ENCODE measurements around the gene HAUS7. TPM values are rescaled to one million over a fixed set of nuclear protein-coding genes. Genes with fewer than 3 reads are reported as not detected.

Gene HAUS7
- total RNA-seq, 4 donors from 2014 or later = 20.7 to 46.8 (median 27.7) TPM

GRCh38 chrX:153411988-153412574, 58.3 kb downstream of the HAUS7 start:
- 61 to 62% methylated on average over 3 to 12 of the region's 17 CpGs for WGBS, 2 donors

DNA sequence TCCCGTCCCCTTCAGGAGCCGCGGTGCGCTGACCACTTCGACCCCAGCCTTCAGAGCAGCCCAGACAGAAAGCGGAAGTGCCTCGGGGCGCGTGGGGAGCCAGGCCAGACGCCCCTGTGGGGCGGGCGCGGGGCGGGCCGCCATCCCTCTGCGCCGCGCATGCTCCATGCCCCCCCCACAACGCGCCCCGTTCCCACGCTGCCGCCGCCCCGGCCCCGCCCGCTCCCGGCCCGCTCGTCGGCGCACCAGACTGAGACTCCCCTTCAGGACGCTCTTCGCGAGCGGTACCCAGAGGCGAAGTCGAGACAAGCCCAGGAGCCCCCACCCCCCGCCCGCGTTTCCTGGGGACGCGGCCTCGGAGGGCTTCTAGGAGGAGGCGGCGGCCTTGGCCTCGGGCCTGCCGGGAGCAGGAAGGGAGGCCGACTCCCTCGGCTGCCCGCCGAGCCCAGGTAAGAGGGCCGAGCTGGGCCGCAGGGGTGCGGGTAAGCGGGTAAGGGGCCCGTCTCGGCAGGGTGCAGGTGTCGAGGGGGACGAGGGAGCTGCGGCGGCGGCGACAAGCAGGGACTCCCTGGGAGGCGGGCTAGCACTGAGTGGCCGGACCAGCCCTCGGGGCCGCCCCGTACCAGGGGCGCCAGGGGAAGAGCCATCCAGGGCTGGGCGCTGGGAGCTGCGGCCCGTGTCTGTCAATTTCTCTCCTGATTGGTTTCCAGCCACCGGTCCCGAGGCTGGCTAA, 59.0 kb downstream of the HAUS7 start, which contains the start of gene ZFP92:
TSS of gene ZFP92 (plus strand) at position 218 of the 733 bp plus-strand sequence. CDS start 6,851 bp downstream, outside the sequence.
- DNase-seq = peak; percentile 11 to 22
- intact Hi-C loops (cut with DNase I) = no loop called here
- Histone ChIP-seq H3K9me3 (no peaks in the 10 kb centered on the region), H3K27me3 (no peaks in the 10 kb centered on the region), H3K4me1 (peaks cover 0 to 10% of the 10 kb centered on the region in 2 donors), H3K27ac (no peak within 1 kb of the TSS), H3K4me3 (replicated peaks in 1 of 3) (peak within 1 kb of the TSS in 1 of 3 donors; percentile 40), H3K36me3 (no peaks in the 10 kb centered on the region)
- WGBS, 2 donors = no CpG with 5 or more reads among the region's 75 CpGs
- no peak for TF ChIP-seq POLR2A (IDR thresholded peaks at IDR 0.05)

More at GRCh38 chrX:153411988-153412574, 58.3 kb downstream of the HAUS7 start:
- Histone ChIP-seq H3K36me3 (no peaks in the 10 kb centered on the region), H3K27ac (no peak overlapping the region), H3K9me3 (no peaks in the 10 kb centered on the region), H3K4me1 (peaks cover 0 to 10% of the 10 kb centered on the region in 2 donors), H3K27me3 (no peaks in the 10 kb centered on the region), H3K4me3 (replicated peaks in 1 of 3) (peak overlapping the region in 1 of 3 donors; percentile 40)
- intact Hi-C loops (cut with DNase I) = no loop called here
- DNase-seq = no peak
- TF ChIP-seq, protein P1, sequence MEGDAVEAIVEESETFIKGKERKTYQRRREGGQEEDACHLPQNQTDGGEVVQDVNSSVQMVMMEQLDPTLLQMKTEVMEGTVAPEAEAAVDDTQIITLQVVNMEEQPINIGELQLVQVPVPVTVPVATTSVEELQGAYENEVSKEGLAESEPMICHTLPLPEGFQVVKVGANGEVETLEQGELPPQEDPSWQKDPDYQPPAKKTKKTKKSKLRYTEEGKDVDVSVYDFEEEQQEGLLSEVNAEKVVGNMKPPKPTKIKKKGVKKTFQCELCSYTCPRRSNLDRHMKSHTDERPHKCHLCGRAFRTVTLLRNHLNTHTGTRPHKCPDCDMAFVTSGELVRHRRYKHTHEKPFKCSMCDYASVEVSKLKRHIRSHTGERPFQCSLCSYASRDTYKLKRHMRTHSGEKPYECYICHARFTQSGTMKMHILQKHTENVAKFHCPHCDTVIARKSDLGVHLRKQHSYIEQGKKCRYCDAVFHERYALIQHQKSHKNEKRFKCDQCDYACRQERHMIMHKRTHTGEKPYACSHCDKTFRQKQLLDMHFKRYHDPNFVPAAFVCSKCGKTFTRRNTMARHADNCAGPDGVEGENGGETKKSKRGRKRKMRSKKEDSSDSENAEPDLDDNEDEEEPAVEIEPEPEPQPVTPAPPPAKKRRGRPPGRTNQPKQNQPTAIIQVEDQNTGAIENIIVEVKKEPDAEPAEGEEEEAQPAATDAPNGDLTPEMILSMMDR (IDR thresholded peaks at IDR 0.05) = no peak
- no peak for TF ChIP-seq POLR2A (IDR thresholded peaks at IDR 0.05)

DNA sequence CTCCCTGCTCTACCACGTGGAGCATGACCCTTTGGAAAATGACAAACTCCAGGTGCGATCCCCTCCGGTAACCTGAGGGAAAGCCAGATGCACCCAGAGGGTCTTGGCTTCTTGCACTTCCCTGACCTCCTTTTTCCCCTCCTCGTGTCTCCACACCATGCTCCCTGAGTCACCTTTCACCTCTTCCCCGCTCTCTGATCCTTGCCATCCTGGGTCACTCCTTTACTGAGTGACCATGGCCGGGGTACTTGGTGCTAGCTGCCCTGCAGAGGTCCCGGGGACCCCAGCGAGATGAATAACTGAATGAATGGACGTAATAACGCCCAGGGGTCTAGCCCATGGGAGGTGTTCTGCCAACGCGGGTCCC, 59.5 kb downstream of the HAUS7 start:
- Histone ChIP-seq H3K4me1 (peaks cover 0 to 10% of the 10 kb centered on the region in 2 donors), H3K36me3 (no peaks in the 10 kb centered on the region), H3K4me3 (replicated peaks in 1 of 3) (peak overlapping the region in 1 of 3 donors; percentile 40), H3K27ac (no peak overlapping the region), H3K27me3 (no peaks in the 10 kb centered on the region), H3K9me3 (no peaks in the 10 kb centered on the region)
- no peak for TF ChIP-seq POLR2A (IDR thresholded peaks at IDR 0.05)
- TF ChIP-seq, protein P1 (IDR thresholded peaks at IDR 0.05) = no peak
- intact Hi-C loops (cut with DNase I) = no loop called here
- 68 to 77% methylated on average over 7 to 8 of the region's 12 CpGs for WGBS, 2 donors
- no peak for DNase-seq

DNA sequence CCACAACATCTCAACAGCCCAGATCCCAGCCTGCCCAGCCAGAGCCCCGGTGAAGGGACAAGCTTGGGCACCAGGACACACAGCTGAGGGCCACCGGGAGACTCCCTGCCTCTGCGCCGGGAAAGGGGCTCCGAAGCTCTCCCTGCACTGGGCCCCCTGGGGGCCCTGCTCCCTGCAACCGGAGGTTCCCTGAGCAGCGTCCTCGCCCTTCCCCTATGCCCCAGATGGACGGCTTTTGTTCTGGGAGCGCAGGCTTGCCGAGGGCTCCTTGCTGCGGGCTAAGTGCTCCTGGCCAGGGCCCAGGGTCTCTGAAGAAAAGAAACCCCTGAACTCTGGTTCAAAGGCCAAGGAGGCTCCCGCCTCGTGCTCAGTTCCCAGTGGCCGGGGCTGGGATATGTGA, 60.0 kb downstream of the HAUS7 start:
- TF ChIP-seq POLR2A (IDR thresholded peaks at IDR 0.05) = no peak
- TF ChIP-seq, protein P1 (IDR thresholded peaks at IDR 0.05) = no peak
- H3K4me1 ChIP-seq = peaks cover 0 to 10% of the 10 kb centered on the region in 2 donors
- no peak for DNase-seq
- H3K27me3 ChIP-seq = no peaks in the 10 kb centered on the region
- H3K36me3 ChIP-seq = no peaks in the 10 kb centered on the region
- no peaks in the 10 kb centered on the region for H3K9me3 ChIP-seq
- intact Hi-C loops (cut with DNase I) = no loop called here
- 96% methylated on average over 3 of the region's 15 CpGs; no CpG with 5 or more reads in 1 of the 2 donors for WGBS, 2 donors
- no peak overlapping the region for H3K4me3 ChIP-seq (replicated peaks in 1 of 3)
- no peak overlapping the region for H3K27ac ChIP-seq

DNA sequence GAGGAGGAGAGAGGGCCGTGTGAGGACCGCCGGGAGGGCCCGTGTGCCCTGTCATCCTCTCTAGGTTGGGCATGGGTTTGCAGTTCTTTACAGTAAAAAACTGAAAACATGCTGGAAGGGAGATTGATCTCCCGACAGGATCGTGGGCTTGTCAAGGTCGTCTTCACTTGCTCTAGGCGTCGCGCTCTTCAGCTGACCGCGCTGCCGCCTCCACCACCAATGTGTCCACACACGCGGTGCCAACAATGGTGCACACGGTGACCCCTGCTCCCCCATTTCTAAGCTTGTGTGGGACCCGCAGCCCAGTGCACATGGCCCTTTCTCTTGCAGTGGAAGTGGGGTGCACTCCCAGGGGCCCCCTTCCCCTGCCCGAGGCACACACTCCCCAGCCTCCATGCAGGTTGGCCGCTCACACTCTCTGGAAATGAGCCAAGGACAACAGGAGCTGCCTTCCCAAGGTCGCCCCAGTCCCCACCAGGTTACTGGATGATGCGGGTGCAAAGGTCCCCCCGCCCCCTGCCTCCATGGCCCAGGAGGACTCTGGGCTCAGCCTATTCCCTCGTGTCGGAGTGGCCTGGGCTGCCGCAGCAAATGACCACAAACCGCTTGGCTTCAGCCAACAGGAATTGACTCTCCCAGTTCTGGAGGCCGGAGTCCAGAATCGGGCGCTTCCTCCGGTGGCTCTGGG, 60.8 kb downstream of the HAUS7 start:
- Histone ChIP-seq H3K4me1 (peaks cover 0 to 10% of the 10 kb centered on the region in 2 donors), H3K36me3 (no peaks in the 10 kb centered on the region), H3K4me3 (replicated peaks in 1 of 3) (no peak overlapping the region), H3K27me3 (no peaks in the 10 kb centered on the region), H3K9me3 (no peaks in the 10 kb centered on the region), H3K27ac (no peak overlapping the region)
- intact Hi-C loops (cut with DNase I) = no loop called here
- no peak for DNase-seq
- TF ChIP-seq, protein P1 (IDR thresholded peaks at IDR 0.05) = no peak
- TF ChIP-seq POLR2A (IDR thresholded peaks at IDR 0.05) = no peak
- 86 to 94% methylated on average over 15 to 17 of the region's 30 CpGs for WGBS, 2 donors

Data from thyroid gland (tissue), 4 donors.